GM18517 (cell line): ENCODE data around the gene IL10RB.
"Not testable (repeated sequence)": the region's sequence is repeated elsewhere in the genome, so short reads cannot be mapped to it uniquely, and the experiment has no call there.

Source experiments
- ATAC-seq: cut with Tn5 transposase; IDR thresholded peaks from one replicate; pipeline ENCODE4 v1.9.1; 2021; ENCODE audit warnings: mild to moderate bottlenecking, moderate library complexity; ENCODE audit not compliant: unreplicated experiment

IL10RB gene

DNA sequence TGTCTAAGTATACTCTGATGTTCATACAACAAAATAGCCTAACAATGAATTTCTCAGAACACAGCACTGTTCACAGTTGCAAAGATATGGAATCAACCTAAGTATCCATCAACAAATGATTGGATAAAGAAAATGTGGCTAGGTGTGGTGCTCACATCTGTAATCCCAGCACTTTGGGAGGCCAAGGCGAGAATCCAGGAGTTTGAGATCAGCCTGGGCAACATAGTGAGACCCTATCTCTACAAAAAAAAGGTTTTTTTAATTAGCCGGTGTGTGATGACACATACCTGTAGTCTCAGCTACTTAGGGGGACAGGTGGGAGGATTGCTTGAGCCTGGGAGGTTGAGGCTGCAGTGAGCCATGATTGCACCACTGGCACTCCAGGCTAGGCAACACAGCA lies 25.8 kb upstream of the IL10RB start:
- ATAC-seq = no peak

DNA sequence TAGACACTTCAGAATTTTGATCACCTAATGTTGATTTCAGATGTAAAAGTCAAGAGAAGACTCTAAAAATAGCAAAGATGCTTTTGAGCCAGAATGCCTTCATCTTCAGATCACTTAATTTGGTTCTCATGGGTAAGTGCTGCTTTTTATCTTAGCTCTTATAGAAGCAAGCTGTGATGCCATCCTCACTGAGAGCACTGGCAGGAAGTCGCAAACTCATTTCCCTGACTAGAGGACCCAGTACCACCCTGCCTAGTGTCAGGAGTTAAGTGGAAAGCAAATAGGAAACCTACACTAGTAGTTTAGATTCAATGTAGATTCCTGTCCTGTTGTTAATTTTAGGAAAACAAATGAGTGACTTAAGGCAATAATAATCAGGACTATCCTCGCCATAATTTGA lies 24.3 kb upstream of the IL10RB start:
- ATAC-seq = no peak

DNA sequence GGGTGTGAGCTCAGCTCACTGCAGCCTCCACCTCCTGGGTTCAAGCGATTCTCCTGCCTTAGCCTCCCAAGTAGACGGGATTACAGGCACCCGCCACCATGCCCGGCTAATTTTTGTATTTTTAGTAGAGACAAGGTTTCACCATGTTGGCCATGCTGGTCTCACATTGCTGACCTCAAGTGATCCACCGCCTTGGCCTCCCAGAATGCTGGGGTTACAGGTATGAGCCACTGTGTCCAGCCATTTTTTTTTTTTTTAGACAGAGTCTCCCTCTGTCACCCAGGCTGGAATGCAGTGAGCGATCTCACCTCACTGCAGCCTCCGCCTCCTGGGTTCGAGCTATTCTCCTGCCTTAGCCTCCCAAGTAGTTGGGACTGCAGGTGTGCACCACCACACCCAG lies 23.3 kb upstream of the IL10RB start:
- not testable (repeated sequence) for ATAC-seq

- ATAC-seq = no peak
Measured at GRCh38 chr21:33244082-33244778, 21.9 kb upstream of the IL10RB start.

DNA sequence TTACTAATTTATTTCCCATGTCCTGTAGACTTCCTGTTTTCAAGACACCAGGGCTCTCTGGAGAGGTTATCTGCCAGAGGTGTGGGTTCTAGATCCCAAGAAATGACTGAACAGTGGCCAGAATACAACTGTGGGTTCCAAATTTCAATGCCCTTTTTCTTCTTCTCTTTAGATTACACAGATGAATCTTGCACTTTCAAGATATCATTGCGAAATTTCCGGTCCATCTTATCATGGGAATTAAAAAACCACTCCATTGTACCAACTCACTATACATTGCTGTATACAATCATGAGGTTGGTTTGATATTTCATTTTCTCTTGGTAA lies 21.4 kb upstream of the IL10RB start:
- no peak for ATAC-seq

DNA sequence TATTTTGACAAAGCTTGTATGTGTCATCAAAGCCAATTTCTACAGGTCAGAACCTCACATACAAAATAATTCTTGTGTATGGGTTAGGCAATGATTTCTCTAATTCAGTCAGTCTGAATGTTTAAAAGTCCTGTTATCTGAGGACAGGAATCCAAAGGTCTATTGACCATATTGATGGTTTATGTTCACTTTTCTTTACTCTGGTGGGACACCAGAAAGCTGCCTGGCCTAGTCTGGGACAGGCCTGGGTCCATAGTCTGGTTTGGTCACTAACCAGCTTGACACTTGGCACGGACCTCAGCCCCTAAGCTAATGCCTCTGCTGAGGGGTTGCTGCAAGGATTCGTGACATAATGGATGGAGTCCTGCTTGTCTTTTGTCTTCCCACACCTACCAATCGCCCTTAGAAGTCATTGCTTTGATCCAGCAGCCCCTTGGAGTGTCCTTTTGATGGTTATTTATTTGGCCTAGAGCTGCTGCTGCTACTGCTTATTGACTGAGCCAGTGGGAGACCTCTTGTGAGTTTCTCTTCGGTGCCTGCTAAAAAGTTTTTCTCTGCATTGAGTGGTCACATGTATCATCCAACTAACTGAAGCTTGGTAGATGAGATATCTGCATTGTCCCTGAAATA lies 20.8 kb upstream of the IL10RB start:
- ATAC-seq = no peak

DNA sequence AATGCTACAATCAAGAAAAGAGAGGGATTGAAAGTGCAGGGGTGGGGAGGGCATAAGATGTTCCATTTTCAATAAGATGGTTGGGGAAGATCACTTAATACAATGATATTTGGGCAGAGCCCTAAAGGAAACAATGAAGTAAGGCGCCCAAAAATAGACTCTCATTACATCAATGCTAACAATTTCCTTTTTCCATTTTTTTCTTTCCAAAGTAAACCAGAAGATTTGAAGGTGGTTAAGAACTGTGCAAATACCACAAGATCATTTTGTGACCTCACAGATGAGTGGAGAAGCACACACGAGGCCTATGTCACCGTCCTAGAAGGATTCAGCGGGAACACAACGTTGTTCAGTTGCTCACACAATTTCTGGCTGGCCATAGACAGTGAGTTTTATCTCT lies 19.7 kb upstream of the IL10RB start:
- ATAC-seq = no peak

- no peak for ATAC-seq
Measured at GRCh38 chr21:33246963-33247362, 19.2 kb upstream of the IL10RB start.

DNA sequence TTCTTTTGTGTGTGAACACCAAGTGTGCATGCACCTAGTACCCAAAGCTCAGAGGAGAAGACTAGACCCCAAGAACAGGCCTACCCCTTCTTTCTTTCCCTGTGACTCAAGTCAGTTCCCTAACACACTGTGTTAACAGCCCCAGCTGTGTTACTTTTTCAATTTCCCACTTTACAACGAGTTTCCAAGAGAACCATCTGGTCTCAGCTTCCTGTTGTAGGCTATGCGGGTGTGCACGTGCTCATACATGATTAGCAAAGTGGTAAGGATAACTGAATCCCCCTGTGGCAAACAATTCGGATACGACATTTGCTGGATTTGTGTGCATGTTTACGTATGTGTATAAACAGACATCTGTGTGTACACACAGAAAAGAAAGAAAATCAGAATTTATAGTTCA lies 18.6 kb upstream of the IL10RB start:
- ATAC-seq = no peak

DNA sequence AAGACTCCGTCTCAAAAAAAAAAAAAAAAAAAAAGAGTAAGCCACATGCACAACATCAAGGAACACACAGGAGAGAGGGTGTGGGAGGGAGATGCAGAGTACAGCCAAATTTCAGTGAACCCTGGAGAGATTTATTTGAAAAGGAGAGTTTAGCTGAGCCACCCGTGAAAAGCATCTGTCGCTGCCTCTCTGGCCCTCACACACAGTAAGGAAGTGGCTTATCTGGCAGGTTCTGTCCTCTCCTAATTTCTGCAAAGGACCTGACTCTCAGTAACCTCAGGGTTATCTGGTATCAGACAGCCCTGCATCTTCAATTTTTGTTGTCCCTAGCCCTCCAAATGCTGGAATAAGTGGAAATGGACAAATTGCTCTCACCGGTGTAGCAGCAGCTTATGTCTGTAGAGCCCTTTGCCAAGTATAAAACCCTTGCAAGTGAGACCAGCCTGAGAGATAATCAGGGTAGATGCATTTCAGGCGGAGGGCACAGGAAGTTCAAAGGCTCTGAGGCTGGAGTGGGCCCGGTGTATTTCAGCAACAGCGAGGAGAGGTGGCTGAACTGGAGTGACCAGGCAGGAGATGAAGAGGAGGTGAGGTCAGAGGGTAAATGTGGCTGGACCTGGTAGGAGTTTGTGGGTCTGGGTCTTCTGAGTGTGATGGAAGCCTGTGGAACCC lies 16.7 kb upstream of the IL10RB start:
- no peak for ATAC-seq

DNA sequence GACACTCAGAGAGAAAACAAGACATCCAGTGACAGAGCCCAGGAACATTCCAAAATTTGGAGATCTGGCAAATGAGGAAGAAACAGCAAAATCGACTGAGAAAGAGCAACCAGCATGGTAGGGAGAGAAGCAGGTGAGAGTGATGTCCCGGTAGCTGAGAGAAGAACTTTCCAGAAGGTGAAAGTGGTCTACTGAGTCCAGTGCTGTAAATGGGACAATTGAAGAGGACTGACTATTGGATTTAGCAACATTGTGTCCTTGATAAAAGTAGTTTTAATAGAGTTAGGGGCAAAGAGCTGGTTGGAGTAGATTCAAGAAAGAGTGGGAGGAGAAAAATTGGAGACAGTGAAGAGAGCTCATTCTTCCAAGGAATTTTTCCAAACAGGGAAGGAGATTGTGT lies 15.0 kb upstream of the IL10RB start:
- no peak for ATAC-seq

GRCh38 chr21:33253382-33253781 lies 12.8 kb upstream of the IL10RB start:
- not testable (repeated sequence) for ATAC-seq

DNA sequence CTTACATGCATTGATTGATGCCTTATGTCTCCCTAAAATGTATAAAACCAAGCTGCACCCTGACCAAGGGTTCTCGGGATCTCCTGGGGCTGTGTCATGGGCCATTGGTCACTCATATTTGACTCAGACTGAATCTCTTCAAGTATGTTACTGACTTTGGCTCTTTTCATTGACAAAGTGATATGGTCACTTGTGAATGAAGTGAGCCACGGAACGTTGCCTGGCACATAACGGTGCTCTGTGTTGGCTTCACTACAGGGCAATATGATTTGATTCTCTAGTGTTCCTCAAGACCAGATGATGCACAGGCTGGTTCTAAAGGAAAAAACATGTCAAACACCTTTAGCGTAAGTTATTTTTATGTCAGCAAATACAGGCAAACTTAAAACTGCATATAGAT lies 11.4 kb upstream of the IL10RB start:
- no peak for ATAC-seq

- no peak for ATAC-seq
Measured at GRCh38 chr21:33255404-33255803, 10.8 kb upstream of the IL10RB start.

DNA sequence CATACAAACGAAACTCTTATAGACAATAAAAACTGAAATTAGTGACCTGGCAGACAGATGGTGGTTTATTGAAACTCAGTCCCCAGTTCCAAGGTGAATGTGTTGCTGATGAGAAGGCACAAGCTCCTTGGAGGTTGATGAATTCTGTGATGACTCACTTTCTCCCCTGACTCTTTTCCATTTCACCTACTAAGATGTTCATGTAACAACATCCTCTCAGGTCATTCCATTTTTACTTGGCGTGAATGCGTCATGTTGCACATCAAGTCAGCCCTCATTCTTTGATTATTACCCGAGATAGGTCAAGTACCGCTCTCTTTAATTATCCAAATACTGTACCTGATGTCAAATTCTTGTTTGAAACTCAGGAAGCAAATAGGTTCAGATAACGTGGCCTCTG lies 10.1 kb upstream of the IL10RB start:
- ATAC-seq = no peak

DNA sequence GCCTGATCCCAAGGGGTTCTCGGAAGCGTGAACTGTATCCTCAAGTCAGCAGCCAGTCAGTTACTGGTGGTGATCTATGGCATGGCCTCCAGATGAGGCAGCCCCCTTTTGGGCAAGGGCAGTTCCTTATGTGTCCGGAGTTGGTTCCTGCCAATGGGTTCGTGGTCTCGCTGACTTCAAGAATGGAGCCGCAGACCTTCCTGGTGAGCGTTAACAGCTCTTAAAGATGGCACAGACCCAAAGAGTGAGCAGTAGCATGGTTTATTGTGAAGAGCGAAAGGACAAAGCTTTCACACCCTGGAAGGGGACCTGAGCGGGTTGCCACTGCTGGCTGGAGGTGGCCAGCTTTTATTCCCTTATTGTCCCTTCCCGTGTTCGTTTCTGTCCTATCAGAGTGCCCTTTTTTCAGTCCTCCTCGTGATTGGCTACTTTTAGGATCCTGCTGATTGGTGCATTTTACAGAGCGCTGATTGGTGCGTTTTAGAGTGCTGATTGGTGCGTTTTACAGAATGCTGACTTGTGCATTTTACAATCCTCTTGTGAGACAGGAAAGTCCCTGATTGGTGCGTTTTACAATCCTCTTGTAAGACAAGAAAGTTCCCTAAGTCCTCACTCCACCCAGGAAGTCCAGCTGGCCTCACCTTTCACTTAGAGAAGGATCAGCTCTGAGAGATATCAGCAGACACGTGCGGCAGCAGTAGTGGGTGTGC lies 8.9 kb upstream of the IL10RB start:
- ATAC-seq = no peak

DNA sequence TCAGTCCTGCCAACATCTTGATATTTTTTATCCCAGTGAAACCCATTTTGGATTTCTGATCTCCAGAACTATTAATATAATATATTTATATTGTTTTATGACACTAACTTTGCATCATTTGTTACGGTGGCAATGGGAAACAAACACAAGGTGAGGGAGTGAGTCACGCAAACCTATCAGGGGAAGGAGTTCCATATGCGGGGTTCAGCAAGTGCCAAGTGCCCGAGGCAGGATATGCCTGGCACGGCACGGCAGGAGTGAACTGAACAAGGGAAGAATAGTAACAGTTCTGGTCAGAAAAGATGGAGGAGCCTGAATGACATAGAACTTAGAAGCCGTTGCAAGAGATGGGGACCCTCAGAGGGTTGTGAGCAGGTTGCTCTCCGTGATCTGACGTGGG lies 7.7 kb upstream of the IL10RB start:
- ATAC-seq = no peak

- ATAC-seq = no peak
Measured at GRCh38 chr21:33259428-33259827, 6.7 kb upstream of the IL10RB start.

DNA sequence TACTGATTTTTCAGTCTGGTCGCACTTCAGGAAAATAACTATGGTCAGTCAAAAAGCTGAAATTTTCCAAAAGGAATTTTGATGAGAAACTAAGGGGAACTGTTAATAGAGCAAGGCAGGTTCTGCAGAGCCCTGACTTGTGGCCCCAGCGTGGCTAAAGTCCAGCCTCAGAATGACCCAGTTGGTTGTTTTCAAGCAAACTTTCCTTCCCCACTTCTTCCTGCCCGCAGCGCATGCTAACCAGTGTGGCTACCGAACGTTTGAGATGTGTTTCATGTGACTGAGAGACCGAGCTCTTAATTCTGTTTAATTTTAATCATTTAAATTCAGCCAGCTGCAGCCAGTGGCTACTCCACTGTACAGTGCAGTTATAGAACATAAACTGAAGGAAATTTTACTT lies 6.2 kb upstream of the IL10RB start:
- ATAC-seq = no peak

DNA sequence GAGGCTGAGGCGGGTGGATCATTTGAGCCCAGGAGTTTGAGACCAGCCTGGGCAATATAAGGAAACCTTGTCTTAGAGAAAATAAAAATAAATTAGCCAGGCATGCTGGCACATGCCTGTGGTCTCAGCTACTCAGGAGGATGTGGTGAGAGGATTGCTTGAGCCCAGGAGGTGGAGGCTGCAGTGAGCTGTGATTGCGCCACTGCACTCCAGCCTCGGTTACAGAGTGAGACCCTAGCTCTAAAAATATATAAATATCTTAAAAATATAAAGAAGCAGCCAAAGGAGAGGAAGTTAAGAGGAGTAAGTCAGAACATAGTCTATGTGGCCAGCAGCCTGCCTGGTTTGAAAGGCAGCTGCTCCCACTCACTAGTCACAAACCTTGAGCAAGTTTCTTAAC lies 4.5 kb upstream of the IL10RB start:
- ATAC-seq = no peak

DNA sequence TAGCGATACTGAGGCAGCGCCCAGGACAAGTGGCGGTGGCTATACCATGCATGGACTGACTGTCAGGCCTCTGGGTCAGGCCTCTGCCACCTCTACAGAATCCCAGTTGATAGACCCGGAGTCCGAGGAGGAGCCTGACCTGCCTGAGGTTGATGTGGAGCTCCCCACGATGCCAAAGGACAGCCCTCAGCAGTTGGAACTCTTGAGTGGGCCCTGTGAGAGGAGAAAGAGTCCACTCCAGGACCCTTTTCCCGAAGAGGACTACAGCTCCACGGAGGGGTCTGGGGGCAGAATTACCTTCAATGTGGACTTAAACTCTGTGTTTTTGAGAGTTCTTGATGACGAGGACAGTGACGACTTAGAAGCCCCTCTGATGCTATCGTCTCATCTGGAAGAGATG lies 3.2 kb upstream of the IL10RB start:
- no peak for ATAC-seq

- no peak for ATAC-seq
Measured at GRCh38 chr21:33264561-33264960, 1.6 kb upstream of the IL10RB start.
